NCI-H2081 treated with DMSO at 0.1 percent for 48 hours (cell line): Measurements from ENCODE around the gene SSU72.
"Not testable (repeated sequence)": the region's sequence is repeated elsewhere in the genome, so short reads cannot be mapped to it uniquely, and the experiment has no call there.

Experiments
- DNase-seq: peaks from one replicate; lab custom pipeline; 2025; lab: John Stamatoyannopoulos, UW

Gene SSU72

DNA sequence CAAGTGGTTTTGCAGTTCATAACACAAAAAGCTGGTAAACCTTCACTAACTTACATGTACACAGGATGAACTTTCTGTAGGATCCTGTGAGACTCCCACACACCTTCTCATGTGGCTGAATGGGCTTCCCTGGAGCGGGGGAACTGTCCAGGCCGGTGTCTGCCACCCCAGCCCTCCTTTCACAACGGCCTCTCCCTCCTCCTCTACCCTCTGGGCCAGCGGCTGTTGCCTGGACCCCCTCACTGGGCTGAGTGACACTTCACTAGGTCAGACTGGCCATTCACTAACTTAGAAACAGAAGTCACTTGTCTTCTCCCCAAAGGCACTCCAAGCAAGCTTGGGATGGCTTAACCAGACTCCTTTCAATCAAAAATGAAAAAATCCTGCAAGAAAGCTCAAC is 16.1 kb downstream of the SSU72 start:
- no peak for DNase-seq

- not testable (repeated sequence) for DNase-seq
These were observed 17.0 kb downstream of the SSU72 start for GRCh38 chr1:1557688-1558087.

DNA sequence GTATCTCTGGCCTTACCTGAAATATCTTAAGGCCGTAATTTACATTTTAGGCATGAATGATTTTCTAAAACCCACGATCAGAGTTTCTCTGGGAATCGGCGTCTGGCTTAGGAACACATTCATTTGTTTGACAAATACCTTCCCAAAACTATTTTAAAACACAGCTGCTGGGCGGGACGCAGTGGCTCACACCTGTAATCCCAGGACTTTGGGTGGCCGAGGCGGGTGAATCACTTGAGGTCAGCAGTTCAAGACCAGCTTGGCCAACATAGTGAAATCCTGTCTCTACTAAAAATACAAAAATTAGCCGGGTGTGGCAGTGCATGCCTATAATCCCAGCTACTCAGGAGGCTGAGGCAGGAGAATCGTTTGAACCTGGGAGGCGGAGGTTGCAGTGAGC is 17.7 kb downstream of the SSU72 start:
- DNase-seq: not testable (repeated sequence)

DNA sequence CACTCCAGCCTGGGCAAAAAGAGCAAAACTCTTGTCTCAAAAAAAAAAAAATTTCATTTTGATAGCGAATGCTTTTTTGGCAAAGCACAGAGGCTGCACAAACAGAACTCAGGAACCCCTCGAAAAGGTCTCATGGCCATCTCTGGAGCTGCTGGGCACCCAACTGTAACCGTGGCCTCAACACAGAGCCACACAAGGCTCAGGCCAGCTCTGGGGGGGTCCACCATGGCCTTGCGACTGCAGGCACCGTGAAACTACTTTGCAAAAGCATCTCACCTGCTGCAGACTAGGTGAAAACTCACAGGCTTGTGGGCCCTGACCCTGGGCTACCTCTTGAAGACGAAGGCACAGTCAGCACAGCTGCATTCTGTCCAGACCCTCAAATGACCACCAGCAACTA is 18.2 kb downstream of the SSU72 start:
- no peak for DNase-seq

- no peak for DNase-seq
These were observed 19.4 kb downstream of the SSU72 start for GRCh38 chr1:1554926-1555915.

- no peak for DNase-seq
These were observed 20.1 kb downstream of the SSU72 start for GRCh38 chr1:1554550-1554925.

GRCh38 chr1:1553821-1554494 is 20.7 kb downstream of the SSU72 start:
- DNase-seq: no peak

- DNase-seq: no peak
These were observed 22.4 kb downstream of the SSU72 start for GRCh38 chr1:1552263-1552639.

GRCh38 chr1:1551524-1552262 is 23.0 kb downstream of the SSU72 start:
- no peak for DNase-seq

DNA sequence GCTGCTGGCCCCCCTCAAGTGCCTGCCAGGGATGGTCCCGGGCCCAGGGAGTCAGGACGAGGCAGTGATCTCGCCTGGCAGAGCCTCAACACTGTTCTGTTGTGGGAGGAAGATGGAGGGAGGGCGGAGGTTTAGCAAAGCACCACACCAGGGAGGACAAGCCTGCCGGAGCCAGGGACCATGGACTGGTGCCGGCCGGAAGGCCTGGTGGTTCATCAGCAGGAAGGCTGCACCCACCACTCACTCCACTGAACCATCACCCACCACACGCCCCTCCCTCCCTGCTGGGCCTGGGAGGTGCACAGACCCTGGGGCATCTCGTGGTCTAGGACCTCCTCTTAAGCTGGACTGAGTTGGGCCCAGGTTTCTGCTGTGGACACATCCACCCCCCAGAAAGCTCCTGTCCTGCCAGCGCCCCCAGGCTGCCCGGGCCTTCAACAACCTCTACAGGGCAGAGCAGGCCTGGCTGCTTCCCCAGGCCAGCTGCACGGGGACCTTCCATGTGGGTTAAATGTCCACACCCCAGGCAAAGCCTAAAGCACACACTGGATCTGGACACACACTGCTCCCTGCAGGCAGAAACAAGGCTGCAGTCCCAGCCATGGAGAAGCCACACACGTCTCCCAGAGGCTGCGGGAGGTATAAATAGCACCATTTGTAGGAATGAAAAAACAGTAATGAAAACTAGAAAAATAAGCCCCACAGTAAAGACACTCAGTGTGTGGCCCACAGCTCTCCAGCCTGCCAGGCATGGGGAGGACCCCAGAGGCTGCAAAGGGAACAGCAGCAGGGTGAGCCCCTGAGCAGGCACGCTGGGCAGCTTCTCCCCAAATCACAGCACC is 23.9 kb downstream of the SSU72 start:
- DNase-seq: no peak

DNA sequence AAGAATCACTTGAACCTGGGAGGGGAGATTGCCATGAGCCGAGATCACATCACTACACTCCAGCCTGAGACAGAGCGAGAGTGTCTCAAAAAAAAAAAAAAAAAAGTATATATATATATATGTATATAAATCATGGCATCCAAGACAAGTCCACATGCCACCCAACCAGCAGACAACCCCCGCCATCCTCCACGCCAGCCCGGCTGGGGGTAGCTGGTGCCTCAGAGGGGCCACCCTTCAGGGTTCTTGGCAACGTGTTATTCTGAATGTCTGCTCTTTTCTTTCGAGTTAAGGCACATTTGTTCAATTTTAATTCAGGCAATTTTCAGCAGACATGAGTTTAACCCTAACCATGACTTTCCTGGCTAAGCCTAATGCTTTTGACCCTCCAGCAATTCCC is 24.6 kb downstream of the SSU72 start:
- no peak for DNase-seq

DNA sequence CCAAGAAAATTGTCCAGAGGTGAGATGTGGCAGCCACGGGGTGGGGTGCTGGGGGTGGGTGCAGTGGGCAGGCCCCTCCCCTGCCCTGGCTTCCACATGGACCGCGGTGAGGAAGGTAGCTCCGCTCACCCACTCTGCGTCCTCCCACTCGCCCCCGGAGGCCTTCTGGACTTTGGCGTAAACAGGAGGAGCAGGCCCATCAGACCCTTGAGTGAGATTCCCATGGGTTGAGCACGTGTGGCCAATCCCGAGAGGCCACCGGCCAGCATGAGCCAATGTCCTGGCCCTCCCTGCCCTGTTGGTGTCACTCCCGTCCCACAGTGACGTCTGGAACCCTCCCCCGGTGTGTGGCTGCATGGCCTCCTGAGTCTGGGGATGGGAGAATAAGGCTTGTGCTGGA is 26.1 kb downstream of the SSU72 start:
- no peak for DNase-seq

DNA sequence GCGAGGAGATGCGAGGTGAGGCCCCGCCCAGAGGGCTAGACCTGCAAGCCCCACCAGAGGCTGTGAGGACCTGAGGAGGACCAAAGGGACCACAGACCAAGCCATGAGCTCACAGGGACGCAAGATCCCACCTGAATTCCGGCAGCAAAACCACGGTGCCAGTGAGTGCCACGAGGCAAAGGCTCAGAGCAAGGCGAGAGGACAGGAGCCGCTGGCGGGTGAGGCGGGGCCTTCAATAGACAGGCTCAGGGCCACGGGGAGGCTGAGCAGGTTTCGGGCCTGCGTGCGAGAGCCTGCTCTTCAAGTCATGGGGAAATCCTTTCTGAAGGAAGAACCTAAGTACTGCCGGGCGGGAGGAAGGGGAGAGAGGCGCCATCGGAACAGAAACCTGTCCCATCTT is 27.2 kb downstream of the SSU72 start:
- no peak for DNase-seq

GRCh38 chr1:1547011-1547410 is 27.7 kb downstream of the SSU72 start:
- no peak for DNase-seq

DNA sequence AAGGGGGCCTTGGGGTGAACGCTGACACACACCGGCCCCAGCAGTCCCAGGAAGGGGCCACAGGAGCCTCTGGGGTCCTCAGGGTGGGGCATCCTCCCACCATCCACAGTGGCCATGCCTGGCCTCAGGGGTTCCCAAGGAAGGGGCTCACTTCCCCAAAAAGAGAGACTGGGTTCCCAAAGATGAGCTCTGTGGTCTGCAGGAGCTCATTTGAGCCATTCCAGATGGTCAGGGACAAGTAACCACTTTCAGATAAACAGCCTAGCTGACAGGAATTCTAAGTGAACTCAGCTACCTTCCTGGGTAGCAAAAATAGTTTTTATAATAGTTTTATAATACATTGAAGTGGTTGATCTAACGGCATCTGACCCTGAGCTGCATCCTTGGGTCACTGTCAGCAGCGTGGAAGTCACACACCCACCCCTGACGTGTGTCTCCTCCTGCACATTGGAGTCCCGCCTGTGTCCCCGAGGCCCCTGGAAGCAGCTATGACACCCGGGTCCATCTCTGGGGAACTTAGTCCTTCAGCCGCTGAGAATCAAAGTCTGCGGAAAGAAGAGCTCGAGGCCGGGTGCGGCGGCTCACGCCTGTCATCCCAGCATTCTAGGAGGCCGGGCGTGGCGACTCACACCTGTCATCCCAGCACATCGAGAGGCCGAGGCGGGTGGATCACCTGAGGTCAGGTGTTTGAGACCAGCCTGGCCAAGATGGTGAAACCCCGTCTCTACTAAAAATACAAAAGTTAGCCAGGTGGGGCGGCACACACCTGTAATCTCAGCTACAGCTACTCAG is 28.5 kb downstream of the SSU72 start:
- DNase-seq: no peak

DNA sequence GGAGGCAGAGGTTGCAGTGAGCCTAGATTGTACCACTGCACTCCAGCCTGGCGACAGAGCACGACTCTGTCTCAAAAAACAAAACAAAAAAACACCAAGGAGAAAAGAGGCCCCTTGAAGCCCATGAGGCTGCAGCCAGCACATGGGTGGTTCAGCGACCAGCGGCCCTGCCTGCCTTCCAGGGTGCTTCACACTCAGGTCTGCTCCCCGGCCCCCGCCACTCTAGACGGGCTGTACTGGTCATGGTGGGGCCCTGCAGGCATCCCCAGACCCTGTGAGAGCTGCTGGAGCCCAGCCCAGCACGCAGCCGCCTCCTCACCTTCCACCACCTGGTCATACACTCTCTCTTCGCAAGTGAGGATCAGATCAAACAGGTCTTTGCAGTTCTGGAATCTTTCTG is 30.1 kb downstream of the SSU72 start:
- no peak for DNase-seq

DNA sequence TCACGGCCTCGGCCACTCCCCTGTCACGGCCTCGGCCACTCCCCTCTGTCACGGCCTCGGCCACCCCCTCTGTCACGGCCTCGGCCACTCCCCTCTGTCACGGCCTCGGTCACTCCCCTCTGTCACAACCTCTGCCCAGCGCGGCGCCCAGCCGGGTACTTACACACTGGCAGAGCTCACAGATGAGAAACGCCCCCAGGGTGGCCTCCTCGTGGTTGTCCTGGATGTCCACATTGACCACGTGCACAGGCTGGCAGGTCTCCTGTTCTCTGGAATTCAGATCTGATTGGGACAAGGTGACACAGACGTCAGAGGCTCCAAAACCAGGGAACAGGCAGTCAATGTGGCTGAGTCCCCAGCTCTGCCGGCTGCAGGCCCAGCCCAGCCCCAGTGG is 31.0 kb downstream of the SSU72 start:
- DNase-seq: no peak

GRCh38 chr1:1542766-1543705 is 31.6 kb downstream of the SSU72 start:
- no peak for DNase-seq

- no peak for DNase-seq
These were observed 32.5 kb downstream of the SSU72 start for GRCh38 chr1:1541956-1542765.
